GM19324 (cell line): ENCODE results near the gene CCDC6.

Experiments
- ATAC-seq: cut with Tn5 transposase; IDR thresholded peaks from one replicate; pipeline ENCODE4 v1.9.1; 2021; ENCODE audit warnings: mild to moderate bottlenecking, moderate library complexity; ENCODE audit not compliant: unreplicated experiment, low FRiP score

CCDC6 gene

DNA sequence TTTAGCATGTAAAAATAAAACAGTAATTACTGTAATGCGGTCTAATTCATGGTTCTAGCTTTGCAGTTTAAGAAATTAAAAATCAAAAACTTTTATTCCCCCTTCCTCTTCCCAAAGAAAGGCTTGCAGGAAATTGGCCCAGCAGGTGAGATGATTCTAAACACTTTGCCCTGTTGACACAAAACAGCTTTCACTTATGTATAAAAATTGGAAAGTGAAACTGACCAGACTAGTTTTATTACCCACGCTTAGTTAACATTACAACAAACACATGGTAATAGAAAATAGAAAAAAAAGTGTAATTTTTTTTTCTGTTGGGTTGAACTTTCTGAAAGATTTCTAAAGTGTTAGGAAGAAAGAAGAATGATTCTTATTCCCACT lies 1.2 kb upstream of the CCDC6 start:
- no peak for ATAC-seq

DNA sequence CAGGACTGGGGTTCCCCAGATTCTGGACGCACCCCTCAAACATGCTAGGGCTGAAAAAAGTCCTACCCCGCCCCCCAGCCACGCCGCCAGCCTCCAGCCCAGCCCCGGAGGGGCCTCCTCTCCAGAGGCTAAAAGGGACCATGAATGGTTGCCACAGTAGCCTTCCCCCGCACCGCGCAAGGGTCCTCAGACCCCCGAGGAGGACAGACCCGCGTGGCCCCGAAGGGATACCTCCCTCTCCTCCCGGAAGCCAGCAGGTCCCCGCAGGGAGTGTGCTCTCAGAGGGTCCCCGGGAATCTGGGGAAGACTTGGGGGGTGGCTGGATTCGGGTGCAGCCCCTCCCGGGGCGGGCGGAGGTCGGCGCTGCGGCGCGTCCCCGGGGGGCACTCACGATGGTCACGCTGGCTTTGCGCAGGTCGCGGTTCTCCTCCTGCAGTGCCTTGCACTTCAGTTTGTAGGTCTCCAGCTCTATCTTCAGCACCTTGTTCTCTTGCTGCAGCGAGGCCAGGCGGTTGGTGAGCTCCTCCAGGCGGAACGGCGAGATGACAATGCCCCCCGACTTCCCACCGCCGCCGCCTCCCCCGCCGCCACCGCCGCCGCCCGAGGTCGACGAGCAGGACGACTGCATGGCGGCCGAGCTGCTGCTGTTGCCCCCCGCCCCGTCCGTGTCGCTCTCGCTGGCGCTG lies 482 bp downstream of the CCDC6 start:
- ATAC-seq = no peak

DNA sequence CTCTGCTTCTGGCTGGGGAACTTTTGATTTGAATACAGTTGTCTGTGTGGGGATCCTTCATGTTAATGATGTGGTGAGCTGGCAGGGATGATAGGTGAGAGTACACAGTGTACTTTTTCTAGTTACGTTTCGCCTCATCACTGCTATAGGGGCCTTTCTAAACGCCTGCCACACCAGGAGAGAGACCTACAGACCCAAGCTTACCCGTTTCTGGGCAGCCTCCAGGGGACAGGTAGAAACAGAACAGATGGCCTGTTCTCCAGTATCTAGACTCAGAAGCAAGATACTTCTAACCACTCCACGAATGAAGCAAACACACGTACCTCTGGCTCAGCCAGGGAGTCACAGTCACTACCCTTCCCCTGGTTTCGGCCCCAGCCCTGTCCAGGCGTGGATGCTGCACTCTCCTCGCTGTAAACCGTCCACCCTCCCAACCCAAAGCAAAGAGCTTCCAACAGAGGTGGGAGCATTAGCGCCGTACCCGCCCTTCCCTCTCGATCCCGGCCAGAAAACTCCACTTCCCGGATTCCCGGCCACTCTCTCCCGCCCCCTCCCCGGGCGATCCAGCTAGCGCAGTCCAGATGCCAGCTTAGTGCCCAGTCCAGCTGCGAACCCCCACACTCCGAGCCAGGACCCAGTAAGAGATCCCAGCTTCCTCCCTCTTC lies 1.2 kb downstream of the CCDC6 start:
- peak; percentile 37 for ATAC-seq

DNA sequence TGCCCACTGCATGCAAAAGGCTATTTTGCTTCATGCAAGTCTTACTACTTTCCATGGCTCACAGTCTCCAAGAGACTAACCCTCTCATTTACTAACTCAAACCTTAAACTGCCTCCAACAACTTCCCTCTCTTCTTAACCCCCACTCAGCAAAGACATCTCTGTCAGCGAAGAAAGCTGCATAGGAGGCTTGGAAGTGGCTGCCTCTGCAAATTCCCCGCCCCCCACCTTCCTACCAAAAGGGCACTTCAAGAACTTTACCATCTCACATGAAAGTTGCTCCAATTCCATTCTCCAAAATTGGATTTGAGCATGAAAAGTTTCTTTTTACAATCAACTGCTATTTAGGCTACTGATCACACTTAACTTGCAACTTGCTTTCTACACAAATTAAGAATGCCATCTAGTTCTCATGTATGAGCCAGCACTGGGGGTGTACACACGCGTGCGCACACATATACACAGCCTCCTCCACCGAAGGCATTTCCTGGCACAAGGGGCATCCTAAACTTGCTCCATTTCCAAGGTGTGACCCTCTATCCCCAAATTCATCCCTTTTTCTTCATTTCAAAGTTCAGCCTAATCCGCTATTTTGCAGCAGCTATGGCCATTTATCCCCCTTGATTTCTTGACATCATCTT lies 1.8 kb downstream of the CCDC6 start:
- no peak for ATAC-seq

DNA sequence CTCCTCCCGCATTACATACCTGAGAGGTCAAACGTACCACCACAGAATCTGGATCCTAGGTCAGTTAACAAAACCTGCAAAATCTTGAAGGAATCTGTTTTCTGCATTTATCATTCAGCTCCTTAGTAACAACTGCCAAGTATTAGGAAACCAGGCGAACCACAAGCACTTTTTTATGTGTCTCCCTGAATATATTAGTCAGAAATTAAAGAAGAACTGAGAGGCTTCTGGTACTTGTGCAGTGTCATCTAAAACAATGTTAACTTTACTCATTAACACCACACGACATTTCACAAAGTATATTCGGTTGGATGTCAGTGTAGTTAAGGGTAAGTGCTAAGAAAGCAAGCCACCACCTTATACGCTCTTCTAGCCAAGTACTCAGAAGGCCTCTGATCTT lies 2.5 kb downstream of the CCDC6 start:
- ATAC-seq = no peak

DNA sequence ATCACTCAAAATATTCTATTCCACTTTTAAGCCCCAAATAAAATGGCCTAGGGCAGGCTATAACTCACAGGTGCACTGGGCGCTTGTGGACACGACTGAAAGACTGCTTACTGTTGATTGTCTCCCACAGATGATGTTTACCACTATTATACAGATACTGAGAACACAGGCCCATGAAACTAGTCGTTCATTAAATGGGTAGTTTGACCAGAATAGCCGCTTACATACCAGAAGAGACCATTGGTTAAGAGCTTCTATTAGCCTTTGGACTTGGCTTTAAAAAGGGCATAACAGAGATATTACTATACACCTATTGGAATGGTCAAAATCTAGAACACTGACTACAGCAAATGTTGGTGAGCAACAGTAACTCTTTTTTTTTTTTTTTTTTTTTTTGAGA lies 4.3 kb downstream of the CCDC6 start:
- ATAC-seq = no peak

DNA sequence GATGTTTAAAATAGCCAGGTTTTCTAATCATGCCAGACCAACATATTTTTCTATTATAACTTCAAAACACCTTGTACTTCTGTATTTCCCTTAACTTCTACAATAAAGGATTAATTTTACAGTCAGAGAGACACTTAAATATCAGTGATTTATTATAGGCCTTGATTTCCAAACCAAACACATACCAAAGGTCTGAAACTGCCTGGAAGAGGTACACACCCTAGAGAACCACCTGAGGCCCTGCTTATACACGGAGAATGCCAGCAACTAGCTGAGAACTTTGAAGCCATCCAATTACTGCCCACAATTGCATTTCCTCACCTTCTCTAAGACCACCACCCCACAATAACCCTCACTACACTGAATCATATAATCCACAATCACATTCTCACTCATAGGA lies 4.9 kb downstream of the CCDC6 start:
- no peak for ATAC-seq

DNA sequence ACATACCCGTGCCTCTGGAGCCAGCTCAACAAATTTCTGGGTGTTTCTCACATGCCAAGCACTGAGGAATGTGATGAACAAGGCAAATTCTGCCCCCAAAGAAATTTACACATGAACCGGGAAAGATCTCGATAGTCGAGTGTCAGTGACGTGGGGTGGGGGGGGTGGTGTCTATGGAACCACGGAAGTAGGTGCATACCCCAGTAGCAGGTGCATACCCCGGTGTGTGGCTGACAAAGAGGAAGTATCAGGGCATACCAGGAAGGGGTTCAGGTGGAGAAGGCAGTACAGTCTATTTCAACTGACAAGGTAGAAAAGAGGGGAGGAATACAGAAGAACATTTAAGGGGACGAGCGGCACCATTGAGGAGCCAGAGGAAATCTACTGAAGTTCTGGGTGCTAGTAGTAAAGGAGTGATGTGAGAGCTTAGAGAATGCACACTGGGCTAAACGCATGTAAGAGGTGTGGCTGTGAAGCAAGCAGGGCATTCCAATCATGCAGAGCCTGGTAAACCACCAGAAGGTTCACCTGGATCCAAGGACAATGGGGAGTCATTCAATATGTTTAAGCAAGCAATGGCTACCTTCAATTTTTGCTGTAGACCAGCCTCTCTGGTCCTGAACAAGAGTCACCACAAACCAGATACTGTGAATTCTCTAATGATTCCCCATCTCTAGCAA lies 6.2 kb downstream of the CCDC6 start:
- ATAC-seq = no peak

DNA sequence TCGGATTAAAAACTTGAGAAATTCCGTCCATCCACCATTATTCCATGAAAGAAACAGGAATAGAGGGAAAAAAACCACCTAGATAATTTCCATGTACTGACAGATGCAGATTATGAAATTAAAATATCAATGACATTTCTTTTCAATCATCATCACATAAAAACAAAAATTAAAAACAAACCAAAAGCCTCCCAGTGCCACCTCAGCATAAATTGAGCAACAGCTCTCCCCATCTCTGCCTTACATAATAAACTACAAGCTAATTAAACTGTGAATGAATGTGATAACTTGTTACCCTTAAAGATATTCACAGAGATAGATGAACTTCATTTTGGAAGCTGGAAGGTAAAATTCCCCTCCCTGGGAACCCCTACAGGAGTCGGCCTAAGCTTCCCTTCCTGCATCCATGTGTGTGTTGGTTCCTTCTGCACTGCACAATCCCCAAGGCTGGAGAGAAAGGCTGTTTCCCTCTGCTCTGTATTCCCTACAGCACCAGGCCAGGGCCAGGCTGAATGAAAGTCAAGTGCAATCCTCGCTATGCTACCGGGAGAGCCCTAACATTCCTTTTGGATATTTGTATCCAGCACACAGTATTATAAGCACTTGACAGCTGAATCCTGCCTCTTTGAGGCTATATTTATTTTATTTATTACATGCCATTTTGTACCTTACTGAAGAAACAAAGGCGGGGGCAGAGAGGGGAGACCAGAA lies 8.1 kb downstream of the CCDC6 start:
- no peak for ATAC-seq

DNA sequence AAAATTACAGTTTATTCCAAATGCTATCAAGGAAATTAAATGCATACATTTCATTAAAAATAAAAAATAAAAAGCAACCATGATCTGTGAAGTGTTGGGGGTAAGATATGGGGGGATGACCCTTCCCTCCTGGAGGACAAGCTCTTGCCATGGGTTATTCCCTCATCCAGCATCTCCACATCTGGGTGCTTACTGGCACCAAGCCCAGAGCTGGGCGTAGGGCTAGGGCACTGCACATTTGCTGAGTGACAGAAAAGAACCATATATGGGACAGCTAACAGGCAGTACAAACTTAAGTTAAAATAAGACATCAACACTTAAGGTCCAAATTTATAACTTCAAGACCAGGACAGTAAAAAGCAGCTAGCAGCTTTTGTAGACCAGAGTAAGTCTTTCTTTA lies 10.2 kb downstream of the CCDC6 start:
- no peak for ATAC-seq

DNA sequence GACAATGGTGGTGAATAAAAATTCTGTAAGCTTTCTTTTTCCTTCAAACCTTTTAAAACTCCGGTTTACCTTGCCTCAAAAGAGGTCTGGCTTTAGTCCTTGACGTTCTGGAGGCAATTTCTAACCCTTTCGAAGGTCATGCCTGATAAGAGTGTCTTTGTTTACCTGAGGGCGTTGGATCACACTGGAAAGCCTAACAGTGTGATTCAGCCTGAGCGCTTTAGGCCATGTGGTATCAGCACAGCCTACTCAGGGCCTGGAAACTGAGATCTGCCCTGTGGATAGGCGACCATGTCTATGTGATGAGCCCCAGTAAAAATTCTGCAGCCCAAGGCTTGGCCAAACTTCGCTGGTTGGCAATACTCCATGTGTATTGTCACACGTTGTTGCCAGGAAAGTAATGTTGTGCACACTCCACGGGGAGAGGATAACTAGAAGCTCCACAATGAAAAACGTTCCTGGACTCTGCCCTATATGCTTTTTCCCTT lies 10.7 kb downstream of the CCDC6 start:
- no peak for ATAC-seq

DNA sequence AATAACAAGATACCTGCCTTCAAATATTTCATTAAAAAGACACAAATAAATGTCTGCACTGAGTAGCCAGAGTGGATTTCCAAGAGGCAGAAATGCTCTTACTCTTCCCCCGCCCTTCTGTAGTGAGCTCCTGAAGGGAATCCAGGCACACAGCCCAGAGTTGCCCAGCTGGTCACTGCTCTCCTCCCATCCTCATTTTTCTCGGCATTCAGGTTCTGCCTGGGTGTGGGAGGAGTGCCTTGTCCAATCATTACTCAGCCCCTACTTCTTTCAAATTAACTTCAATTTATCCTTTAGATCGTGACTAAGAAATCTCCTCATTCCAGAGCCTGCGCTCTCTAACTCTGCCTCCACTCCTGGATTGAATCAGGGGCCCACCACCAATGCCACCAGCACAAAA lies 12.2 kb downstream of the CCDC6 start:
- no peak for ATAC-seq

DNA sequence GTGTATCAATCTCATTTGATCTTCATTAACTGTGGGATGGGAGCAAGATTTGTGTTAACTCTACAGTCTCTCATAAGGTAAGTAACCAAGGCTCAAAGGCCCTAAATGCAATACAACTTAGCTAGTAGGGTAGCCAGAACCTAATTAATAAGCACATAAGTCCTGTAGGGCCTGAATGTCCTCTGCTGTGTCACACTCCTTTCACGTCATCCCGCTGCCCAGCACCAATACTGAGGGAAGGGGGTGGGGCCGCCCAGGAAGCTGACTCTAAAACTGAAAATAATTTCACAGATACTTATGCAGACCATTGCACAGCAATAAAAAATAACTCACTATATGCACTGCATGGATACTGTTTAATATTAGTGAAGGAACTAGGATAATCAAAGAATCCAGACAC lies 13.7 kb downstream of the CCDC6 start:
- peak; percentile 39 for ATAC-seq

DNA sequence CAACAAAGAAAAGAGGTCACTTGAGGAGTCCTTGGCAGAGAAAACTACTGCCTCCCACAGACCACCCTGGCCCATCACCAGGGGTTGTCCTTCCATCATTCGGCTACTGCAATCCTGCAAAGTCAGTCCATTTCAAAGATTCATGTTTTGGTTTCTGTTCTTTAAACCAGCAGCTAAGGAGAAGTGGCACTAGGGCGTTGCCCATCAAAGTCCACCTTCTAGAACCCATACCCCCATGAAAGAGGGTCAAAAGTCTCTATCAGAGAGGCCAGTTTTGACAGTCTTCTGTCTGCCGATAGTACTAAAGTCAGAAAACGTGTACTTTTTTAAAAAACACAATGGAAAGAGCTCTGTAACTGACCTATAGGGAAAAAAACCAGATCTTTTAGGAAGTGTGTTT lies 14.4 kb downstream of the CCDC6 start:
- ATAC-seq = no peak

DNA sequence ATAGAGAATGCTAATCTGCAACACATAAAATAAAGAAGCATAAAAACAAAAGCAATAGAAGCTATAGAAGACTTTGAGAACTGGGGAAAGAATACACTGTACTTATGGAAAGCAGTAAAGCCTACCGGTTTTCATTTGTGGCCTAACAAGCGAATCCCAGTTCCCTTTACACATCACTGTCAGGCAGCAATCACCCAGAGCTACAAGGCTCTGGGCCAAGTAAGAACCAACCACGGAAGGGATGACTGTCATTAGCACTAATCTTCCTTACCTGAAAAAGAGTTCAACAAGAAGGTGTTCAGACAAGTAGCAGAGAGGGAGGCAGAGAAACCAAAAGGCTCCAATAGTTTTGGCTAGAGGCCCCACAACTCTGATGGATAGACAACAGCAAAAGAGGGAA lies 15.0 kb downstream of the CCDC6 start:
- peak; percentile 36 for ATAC-seq

DNA sequence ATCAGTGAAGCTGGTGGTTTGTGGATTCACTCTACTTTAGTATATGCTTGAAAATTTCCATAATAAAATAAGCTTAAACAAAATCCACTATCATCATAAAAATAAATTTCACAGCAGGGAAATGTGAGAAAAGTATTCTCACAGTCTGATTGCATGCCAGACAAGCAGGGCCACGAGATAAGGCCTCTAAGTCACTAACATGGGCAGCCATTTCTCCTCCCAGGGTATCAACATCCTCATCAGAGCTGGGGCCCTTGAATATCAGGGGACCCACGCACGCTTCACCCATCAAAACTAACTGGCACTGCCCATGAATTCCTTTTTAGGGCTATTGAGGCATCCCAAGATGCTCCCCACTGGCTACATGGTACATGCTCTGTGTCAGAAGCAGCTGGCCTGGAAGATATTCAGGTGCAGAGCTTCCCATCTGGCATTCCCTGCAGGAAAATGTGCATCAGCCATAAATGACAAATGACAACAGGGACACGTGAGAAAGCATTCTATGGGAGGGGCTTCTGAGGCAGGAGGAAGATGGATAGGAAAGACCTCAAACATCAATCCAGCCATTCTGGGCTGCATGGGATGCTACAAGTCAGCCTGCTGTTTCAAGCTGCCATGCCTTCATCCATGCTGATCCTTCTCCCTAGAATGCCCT lies 17.4 kb downstream of the CCDC6 start:
- no peak for ATAC-seq

DNA sequence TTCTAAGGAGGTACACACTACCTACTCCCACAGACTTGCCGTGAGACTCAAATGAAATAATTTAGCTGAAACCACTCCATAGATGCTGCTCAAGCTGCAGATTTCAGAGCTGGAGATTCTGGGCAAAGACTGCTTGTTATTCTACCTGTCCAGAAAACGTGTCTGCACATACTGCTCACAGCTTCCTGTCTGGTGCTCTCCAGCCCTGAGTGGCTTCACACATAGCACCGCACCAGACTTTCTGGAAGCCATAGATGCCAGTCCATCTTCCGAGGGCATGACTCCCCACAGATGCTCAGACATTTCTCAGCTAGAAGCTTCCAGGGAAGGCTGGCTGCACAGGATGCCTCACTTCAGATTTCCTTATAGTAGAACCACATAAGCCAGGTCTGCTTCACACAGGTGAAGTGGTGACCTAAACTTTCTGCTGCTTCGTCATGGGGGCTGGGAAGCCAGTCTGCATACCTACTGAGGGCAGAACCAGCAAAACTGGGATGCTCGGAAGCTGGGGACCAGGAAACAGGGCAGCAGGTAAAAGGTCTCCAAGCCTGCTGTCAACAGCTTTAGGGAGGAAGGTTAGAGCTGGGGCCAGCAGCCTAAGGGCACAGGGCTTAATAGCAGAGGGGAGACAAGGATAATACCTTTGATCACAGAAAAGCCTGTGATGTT lies 18.2 kb downstream of the CCDC6 start:
- ATAC-seq = peak; percentile 24

DNA sequence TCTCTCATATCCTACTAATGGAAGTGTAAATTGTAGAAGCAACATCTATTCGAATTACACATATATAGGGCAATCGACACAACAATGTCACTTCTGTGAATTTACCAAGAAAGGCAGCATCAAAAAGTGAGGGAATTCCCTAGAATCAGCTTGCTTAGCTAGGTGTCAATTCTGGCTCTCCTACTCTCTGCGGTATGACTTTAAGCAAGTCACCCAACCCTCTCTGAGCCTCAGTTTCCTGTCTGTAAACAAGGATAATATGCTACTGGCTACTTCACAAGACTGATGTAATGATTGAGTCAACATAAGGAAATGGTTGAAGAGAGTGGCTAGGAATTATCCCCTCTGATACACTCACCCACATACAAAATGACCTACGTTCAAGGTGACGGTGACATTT lies 19.4 kb downstream of the CCDC6 start:
- ATAC-seq = no peak

DNA sequence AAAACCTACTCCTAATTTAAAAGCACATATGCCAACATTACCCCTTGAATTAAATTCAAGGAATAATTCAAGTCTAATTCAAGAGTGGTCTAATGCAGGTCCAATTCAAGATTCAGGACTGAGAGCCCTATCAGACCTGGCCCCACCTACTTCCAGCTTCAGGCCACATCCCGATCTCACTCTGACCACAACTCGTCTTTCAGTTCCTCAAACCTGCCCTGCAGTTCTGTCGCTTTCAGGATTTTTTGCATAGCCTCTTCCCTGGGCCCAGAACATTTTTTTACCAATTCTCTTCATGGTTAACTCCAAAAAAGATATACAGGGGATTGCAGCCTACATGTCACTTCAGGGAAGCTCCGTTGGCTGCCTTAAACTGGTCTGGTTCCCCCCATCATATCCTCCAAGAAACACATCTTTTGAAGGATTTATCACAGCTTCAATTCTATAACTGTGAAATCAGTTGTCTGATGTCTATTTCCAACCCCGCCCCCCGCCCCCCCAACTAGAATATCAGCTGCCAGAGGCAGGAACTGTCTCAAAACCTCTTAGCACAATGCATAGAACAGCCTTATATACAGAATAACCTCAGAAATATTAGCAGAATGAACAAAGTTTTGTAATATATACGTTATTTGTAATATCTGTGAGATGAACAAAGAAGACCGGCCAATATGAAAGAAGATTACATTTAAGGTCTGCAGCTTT lies 20.8 kb downstream of the CCDC6 start:
- ATAC-seq = peak; percentile 97
